ENCODE data around the gene CLIP2.

DNA sequence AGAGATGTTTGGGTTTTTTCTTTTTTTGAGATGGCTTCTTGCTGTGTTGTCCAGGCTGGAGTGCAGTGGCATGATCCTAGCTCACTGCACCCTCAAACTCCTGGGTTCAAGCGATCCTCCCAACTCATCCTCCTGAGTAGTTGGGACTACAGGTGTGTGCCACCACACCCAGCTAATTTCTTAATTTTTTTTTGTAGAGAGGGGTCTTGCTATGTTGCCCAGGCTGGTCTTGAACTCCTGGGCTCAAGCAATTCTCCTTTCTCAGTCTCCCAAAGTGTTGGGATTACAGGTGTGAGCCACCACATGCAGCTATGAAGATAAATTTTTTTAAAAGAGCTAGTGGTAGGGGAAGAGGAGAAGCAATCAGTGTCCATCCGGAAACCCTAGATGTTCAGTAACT is 56.8 kb downstream of the CLIP2 start:
- TF ChIP-seq, protein P1, sequence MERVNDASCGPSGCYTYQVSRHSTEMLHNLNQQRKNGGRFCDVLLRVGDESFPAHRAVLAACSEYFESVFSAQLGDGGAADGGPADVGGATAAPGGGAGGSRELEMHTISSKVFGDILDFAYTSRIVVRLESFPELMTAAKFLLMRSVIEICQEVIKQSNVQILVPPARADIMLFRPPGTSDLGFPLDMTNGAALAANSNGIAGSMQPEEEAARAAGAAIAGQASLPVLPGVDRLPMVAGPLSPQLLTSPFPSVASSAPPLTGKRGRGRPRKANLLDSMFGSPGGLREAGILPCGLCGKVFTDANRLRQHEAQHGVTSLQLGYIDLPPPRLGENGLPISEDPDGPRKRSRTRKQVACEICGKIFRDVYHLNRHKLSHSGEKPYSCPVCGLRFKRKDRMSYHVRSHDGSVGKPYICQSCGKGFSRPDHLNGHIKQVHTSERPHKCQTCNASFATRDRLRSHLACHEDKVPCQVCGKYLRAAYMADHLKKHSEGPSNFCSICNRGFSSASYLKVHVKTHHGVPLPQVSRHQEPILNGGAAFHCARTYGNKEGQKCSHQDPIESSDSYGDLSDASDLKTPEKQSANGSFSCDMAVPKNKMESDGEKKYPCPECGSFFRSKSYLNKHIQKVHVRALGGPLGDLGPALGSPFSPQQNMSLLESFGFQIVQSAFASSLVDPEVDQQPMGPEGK (CRISPR knock-in tag; IDR thresholded peaks at IDR 0.05; ENCODE audit: borderline replicate concordance), result no peak
- TF ChIP-seq PPARA (CRISPR knock-in tag; IDR thresholded peaks at IDR 0.05; ENCODE audit: borderline replicate concordance), result no peak
- no peak for TF ChIP-seq ZNF565 (CRISPR knock-in tag; conservative IDR thresholded peaks at IDR 0.05; ENCODE audit: low read depth)
- TF ChIP-seq, protein P2, sequence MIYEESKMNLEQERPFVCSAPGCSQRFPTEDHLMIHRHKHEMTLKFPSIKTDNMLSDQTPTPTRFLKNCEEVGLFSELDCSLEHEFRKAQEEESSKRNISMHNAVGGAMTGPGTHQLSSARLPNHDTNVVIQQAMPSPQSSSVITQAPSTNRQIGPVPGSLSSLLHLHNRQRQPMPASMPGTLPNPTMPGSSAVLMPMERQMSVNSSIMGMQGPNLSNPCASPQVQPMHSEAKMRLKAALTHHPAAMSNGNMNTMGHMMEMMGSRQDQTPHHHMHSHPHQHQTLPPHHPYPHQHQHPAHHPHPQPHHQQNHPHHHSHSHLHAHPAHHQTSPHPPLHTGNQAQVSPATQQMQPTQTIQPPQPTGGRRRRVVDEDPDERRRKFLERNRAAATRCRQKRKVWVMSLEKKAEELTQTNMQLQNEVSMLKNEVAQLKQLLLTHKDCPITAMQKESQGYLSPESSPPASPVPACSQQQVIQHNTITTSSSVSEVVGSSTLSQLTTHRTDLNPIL (CRISPR knock-in tag; IDR thresholded peaks at IDR 0.05; ENCODE audit: low read depth), result no peak
- TF ChIP-seq ISL1 (CRISPR knock-in tag; IDR thresholded peaks at IDR 0.05), result no peak
- TF ChIP-seq, protein P3, sequence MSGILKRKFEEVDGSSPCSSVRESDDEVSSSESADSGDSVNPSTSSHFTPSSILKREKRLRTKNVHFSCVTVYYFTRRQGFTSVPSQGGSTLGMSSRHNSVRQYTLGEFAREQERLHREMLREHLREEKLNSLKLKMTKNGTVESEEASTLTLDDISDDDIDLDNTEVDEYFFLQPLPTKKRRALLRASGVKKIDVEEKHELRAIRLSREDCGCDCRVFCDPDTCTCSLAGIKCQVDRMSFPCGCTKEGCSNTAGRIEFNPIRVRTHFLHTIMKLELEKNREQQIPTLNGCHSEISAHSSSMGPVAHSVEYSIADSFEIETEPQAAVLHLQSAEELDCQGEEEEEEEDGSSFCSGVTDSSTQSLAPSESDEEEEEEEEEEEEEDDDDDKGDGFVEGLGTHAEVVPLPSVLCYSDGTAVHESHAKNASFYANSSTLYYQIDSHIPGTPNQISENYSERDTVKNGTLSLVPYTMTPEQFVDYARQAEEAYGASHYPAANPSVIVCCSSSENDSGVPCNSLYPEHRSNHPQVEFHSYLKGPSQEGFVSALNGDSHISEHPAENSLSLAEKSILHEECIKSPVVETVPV (CRISPR knock-in tag; IDR thresholded peaks at IDR 0.05), result no peak
- TF ChIP-seq ESRRG (CRISPR knock-in tag; IDR thresholded peaks at IDR 0.05), result no peak
- TF ChIP-seq RARB (CRISPR knock-in tag; IDR thresholded peaks at IDR 0.05), result no peak

Measured in SK-N-SH treated with all-trans-retinoic acid at 6 μM for 48 hours (cell line).